GM21423 (cell line): ENCODE results near the gene TBC1D22B.

Source experiments
- ATAC-seq: cut with Tn5 transposase; IDR thresholded peaks from one replicate; pipeline ENCODE4 v1.9.1; 2021; ENCODE audit warnings: mild to moderate bottlenecking, moderate library complexity; ENCODE audit not compliant: unreplicated experiment

Gene TBC1D22B

GRCh38 chr6:37257634-37258404 is at the start of gene TBC1D22B, which contains the start of gene TMEM217:
Gene TBC1D22B (plus strand): TSS chr6:37257772. CDS start chr6:37257918, 146 bp downstream.
Gene TMEM217 (minus strand): TSS chr6:37258144. CDS start chr6:37219030, 39,114 bp downstream.
- ATAC-seq: peak; percentile 98

- ATAC-seq: peak; percentile 66
Measured at GRCh38 chr6:37207903-37208456, 49.6 kb upstream of the TBC1D22B start.

GRCh38 chr6:37208793-37209192 is 48.8 kb upstream of the TBC1D22B start:
- no peak for ATAC-seq

GRCh38 chr6:37209461-37210205 is 47.9 kb upstream of the TBC1D22B start:
- ATAC-seq: no peak

- no peak for ATAC-seq
Measured at GRCh38 chr6:37210313-37210968, 47.1 kb upstream of the TBC1D22B start.

GRCh38 chr6:37212268-37212667 is 45.3 kb upstream of the TBC1D22B start:
- no peak for ATAC-seq

- ATAC-seq: no peak
Measured at GRCh38 chr6:37218061-37218460, 39.5 kb upstream of the TBC1D22B start.

- ATAC-seq: no peak
Measured at GRCh38 chr6:37218511-37218910, 39.1 kb upstream of the TBC1D22B start.

- ATAC-seq: no peak
Measured at GRCh38 chr6:37221585-37222124, 35.9 kb upstream of the TBC1D22B start.

- peak; percentile 94 for ATAC-seq
Measured at GRCh38 chr6:37222125-37222967, 35.2 kb upstream of the TBC1D22B start.

- ATAC-seq: no peak
Measured at GRCh38 chr6:37222992-37223391, 34.6 kb upstream of the TBC1D22B start.

- no peak for ATAC-seq
Measured at GRCh38 chr6:37225350-37226169, 32.0 kb upstream of the TBC1D22B start.

GRCh38 chr6:37230104-37230503 is 27.5 kb upstream of the TBC1D22B start:
- no peak for ATAC-seq

- no peak for ATAC-seq
Measured at GRCh38 chr6:37232430-37233017, 25.0 kb upstream of the TBC1D22B start.

GRCh38 chr6:37233541-37233940 is 24.0 kb upstream of the TBC1D22B start:
- no peak for ATAC-seq

- ATAC-seq: no peak
Measured at GRCh38 chr6:37236921-37237320, 20.7 kb upstream of the TBC1D22B start.

GRCh38 chr6:37237789-37238188 is 19.8 kb upstream of the TBC1D22B start:
- ATAC-seq: no peak

GRCh38 chr6:37238381-37238780 is 19.2 kb upstream of the TBC1D22B start:
- ATAC-seq: no peak

- ATAC-seq: no peak
Measured at GRCh38 chr6:37239526-37239925, 18.0 kb upstream of the TBC1D22B start.
